Measurements from ENCODE around the gene RNF220.

RNF220 gene

GRCh38 chr1:44539991-44540730 lies 135.1 kb downstream of the RNF220 start:
- ChIA-PET POLR2A (no interaction called here), CTCF (interaction anchor here (0.6 to 0.8 kb wide), 2 partner anchors 32 to 395 kb away, joined by 3 read pairs; no protein-coding TSS in a partner anchor)
- H3K27ac ChIP-seq (ENCODE audit: extremely low read depth, low read depth, low read length) = no peak overlapping the region
- no peaks in the 10 kb centered on the region for H3K4me1 ChIP-seq (ENCODE audit: control insufficient read depth, insufficient read depth, low read length)
- no peaks in the 10 kb centered on the region for H3K9me3 ChIP-seq (ENCODE audit: control insufficient read depth, insufficient read depth, low read depth, low read length)
- no peak overlapping the region for H3K4me3 ChIP-seq (ENCODE audit: low read depth, low read length)
- H3K36me3 ChIP-seq (ENCODE audit: control insufficient read depth in 2 of 2, insufficient read depth in 1 of 2, low read length in 2 of 2) = no peaks in the 10 kb centered on the region
- no peak for TF ChIP-seq HOXA7 (CRISPR knock-in tag; IDR thresholded peaks at IDR 0.05; ENCODE audit: borderline replicate concordance)
- TF ChIP-seq ZNF555 (tag by site-specific recombination; conservative IDR thresholded peaks at IDR 0.05) = no peak
- no peak for TF ChIP-seq ZNF146 (tag by site-specific recombination; IDR thresholded peaks at IDR 0.05)
- TF ChIP-seq ZNF426 (tag by site-specific recombination; IDR thresholded peaks at IDR 0.05) = no peak
- no peak for TF ChIP-seq ZNF747 (tag by site-specific recombination; IDR thresholded peaks at IDR 0.05)
- no peak for TF ChIP-seq ZNF148 (tag by site-specific recombination; IDR thresholded peaks at IDR 0.05; ENCODE audit: borderline replicate concordance)
- TF ChIP-seq ZNF792 (tag by site-specific recombination; IDR thresholded peaks at IDR 0.05) = no peak
- TF ChIP-seq ZFHX2 (tag by site-specific recombination; conservative IDR thresholded peaks at IDR 0.05) = no peak
- no peak for TF ChIP-seq ZNF707 (tag by site-specific recombination; IDR thresholded peaks at IDR 0.05)
- no peak for TF ChIP-seq ZNF521 (tag by site-specific recombination; IDR thresholded peaks at IDR 0.05)
- no peak for TF ChIP-seq ZNF169 (tag by site-specific recombination; IDR thresholded peaks at IDR 0.05)
- no peak for TF ChIP-seq MEIS1 (CRISPR knock-in tag; IDR thresholded peaks at IDR 0.05; ENCODE audit: borderline replicate concordance)
- TF ChIP-seq PRDM6 (tag by site-specific recombination; IDR thresholded peaks at IDR 0.05) = no peak
- no peak for TF ChIP-seq ZNF513 (tag by site-specific recombination; IDR thresholded peaks at IDR 0.05)
- no peak for TF ChIP-seq ZNF133 (tag by site-specific recombination; IDR thresholded peaks at IDR 0.05)
- no peak for TF ChIP-seq ZNF692 (tag by site-specific recombination; IDR thresholded peaks at IDR 0.05)
- no peak for TF ChIP-seq ZBTB49 (tag by site-specific recombination; IDR thresholded peaks at IDR 0.05; ENCODE audit: low read depth)
- no peak for TF ChIP-seq BCL11B (tag by site-specific recombination; IDR thresholded peaks at IDR 0.05; ENCODE audit: low read depth)
- TF ChIP-seq ZNF514 (tag by site-specific recombination; IDR thresholded peaks at IDR 0.05) = no peak
